Measurements from ENCODE around the gene ALS2. TPM values are rescaled to one million over a fixed set of nuclear protein-coding genes. Genes with fewer than 3 reads are reported as not detected.

ALS2 gene
- total RNA-seq, 1 experiment from 2014 or later: 47.5 TPM

DNA sequence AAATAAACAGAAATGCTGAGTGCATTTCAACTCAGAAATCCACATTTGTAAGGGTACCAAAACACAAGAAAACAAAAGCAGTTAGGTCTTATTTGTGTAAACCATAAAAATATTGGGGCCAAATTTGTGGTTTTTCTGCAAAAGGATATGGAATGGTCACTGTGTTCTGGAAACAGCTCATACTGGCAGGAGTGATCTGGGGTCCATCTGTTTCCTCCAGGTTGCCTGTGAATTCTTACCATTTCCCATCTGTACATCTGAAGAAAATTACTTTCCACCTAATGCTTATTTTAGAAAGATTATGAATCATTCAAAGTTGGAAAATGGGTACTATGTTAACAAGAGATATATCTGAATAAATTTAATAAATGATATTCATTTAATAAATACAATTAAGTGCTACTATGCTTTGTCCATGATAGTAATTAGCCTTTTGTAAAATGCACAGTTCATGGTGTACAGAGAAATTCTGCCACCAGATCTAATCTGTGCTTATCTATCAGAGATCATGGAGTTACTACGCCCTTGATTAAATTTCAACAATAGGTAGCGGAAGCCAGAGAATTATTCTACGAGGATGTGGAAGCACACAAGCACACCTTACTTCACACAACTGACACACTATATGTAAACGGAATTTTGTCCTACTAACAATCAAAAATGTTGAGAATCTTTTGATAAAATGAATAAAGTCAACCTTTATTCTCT lies 10.9 kb downstream of the ALS2 start:
- TF ChIP-seq SIN3A (IDR thresholded peaks at IDR 0.05; ENCODE audit: borderline replicate concordance, insufficient read depth, low read depth, low read length) (no peak), TCF7L2 (IDR thresholded peaks at IDR 0.05; ENCODE audit: low read depth, low read length) (no peak), POLR2AphosphoS5 (IDR thresholded peaks at IDR 0.05; ENCODE audit: low read depth, low read length) (no peak)
- TF ChIP-seq, protein P1, sequence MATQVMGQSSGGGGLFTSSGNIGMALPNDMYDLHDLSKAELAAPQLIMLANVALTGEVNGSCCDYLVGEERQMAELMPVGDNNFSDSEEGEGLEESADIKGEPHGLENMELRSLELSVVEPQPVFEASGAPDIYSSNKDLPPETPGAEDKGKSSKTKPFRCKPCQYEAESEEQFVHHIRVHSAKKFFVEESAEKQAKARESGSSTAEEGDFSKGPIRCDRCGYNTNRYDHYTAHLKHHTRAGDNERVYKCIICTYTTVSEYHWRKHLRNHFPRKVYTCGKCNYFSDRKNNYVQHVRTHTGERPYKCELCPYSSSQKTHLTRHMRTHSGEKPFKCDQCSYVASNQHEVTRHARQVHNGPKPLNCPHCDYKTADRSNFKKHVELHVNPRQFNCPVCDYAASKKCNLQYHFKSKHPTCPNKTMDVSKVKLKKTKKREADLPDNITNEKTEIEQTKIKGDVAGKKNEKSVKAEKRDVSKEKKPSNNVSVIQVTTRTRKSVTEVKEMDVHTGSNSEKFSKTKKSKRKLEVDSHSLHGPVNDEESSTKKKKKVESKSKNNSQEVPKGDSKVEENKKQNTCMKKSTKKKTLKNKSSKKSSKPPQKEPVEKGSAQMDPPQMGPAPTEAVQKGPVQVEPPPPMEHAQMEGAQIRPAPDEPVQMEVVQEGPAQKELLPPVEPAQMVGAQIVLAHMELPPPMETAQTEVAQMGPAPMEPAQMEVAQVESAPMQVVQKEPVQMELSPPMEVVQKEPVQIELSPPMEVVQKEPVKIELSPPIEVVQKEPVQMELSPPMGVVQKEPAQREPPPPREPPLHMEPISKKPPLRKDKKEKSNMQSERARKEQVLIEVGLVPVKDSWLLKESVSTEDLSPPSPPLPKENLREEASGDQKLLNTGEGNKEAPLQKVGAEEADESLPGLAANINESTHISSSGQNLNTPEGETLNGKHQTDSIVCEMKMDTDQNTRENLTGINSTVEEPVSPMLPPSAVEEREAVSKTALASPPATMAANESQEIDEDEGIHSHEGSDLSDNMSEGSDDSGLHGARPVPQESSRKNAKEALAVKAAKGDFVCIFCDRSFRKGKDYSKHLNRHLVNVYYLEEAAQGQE (IDR thresholded peaks at IDR 0.05; ENCODE audit: insufficient read depth in 1 of 2, low read depth in 2 of 2, low read length in 1 of 2): no peak
- TF ChIP-seq, protein P2, sequence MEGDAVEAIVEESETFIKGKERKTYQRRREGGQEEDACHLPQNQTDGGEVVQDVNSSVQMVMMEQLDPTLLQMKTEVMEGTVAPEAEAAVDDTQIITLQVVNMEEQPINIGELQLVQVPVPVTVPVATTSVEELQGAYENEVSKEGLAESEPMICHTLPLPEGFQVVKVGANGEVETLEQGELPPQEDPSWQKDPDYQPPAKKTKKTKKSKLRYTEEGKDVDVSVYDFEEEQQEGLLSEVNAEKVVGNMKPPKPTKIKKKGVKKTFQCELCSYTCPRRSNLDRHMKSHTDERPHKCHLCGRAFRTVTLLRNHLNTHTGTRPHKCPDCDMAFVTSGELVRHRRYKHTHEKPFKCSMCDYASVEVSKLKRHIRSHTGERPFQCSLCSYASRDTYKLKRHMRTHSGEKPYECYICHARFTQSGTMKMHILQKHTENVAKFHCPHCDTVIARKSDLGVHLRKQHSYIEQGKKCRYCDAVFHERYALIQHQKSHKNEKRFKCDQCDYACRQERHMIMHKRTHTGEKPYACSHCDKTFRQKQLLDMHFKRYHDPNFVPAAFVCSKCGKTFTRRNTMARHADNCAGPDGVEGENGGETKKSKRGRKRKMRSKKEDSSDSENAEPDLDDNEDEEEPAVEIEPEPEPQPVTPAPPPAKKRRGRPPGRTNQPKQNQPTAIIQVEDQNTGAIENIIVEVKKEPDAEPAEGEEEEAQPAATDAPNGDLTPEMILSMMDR (IDR thresholded peaks at IDR 0.05): no peak
- POLR2A ChIA-PET: interaction anchor here (0.6 kb wide), 1 partner anchor 54 kb away, joined by 3 read pairs; no protein-coding TSS in a partner anchor
- BruUV-seq (replicated peaks): no TSS peak
- ATAC-seq (no peak), DNase-seq (ENCODE audit: low read depth, low spot score) (no peak)
- no peaks in the 10 kb centered on the region for H3K27me3 ChIP-seq (ENCODE audit: control insufficient read depth, insufficient read depth, low read length)
- peaks cover 7% of the 10 kb centered on the region for H3K36me3 ChIP-seq (ENCODE audit: control insufficient read depth, insufficient read depth, low read length)
- CTCF ChIA-PET: no interaction called here
- no peak overlapping the region for H3K4me3 ChIP-seq (ENCODE audit: low read depth in 2 of 2, low read length in 2 of 2)
- intact Hi-C loops (cut with micrococcal nuclease; ENCODE audit: unreplicated experiment): no loop called here
- in situ Hi-C loops (cut with HindIII; ENCODE audit: low pct_unique_long_range_greater_than_20kb, low sequenced_read_pairs): no loop called here
- H3K27ac ChIP-seq (ENCODE audit: low read length): no peak overlapping the region
- no peaks in the 10 kb centered on the region for H3K9me3 ChIP-seq (ENCODE audit: control insufficient read depth, insufficient read depth, low read depth, low read length)
- peaks cover 16% of the 10 kb centered on the region; the same call in 1 of the 2 replicates for H3K4me1 ChIP-seq (ENCODE audit: control insufficient read depth, insufficient read depth, low read length)

DNA sequence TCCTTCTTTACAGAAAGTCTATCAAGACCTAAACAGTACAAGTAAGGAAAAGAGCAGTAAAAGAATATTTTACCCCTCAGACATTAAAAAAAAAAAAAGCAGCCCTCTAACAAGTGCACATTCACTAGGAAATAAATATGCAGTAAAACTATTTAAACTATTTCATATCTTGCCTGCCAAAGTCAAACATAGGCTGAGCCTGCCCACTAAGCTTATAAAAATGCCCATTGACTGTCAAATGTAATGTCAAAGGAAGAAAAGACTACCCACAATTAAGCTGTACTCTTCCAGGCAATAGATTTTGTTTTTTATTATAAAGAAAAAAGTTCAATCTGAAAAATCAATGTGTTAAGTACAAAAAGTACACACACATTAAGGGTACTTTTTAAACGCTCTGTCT lies 11.8 kb downstream of the ALS2 start:
- no peak for DNase-seq (ENCODE audit: low read depth, low spot score)
- intact Hi-C loops (cut with micrococcal nuclease; ENCODE audit: unreplicated experiment) (no loop called here), in situ Hi-C loops (cut with HindIII; ENCODE audit: low pct_unique_long_range_greater_than_20kb, low sequenced_read_pairs) (no loop called here)
- CTCF ChIA-PET: no interaction called here
- TF ChIP-seq TCF7L2 (IDR thresholded peaks at IDR 0.05; ENCODE audit: low read depth, low read length): no peak
- TF ChIP-seq SIN3A (IDR thresholded peaks at IDR 0.05; ENCODE audit: borderline replicate concordance, insufficient read depth, low read depth, low read length): no peak
- TF ChIP-seq, protein P1 (IDR thresholded peaks at IDR 0.05; ENCODE audit: insufficient read depth in 1 of 2, low read depth in 2 of 2, low read length in 1 of 2): no peak
- TF ChIP-seq POLR2AphosphoS5 (IDR thresholded peaks at IDR 0.05; ENCODE audit: low read depth, low read length): no peak
- TF ChIP-seq, protein P2 (IDR thresholded peaks at IDR 0.05): no peak
- Histone ChIP-seq H3K36me3 (ENCODE audit: control insufficient read depth, insufficient read depth, low read length) (peaks cover 7% of the 10 kb centered on the region), H3K9me3 (ENCODE audit: control insufficient read depth, insufficient read depth, low read depth, low read length) (no peaks in the 10 kb centered on the region), H3K27me3 (ENCODE audit: control insufficient read depth, insufficient read depth, low read length) (no peaks in the 10 kb centered on the region), H3K4me1 (ENCODE audit: control insufficient read depth, insufficient read depth, low read length) (peaks cover 16% of the 10 kb centered on the region; the same call in 1 of the 2 replicates), H3K27ac (ENCODE audit: low read length) (no peak overlapping the region), H3K4me3 (ENCODE audit: low read depth in 2 of 2, low read length in 2 of 2) (no peak overlapping the region)
- BruUV-seq (replicated peaks): no TSS peak
- POLR2A ChIA-PET: interaction anchor here (0.6 to 1.0 kb wide), 3 partner anchors 12 to 362 kb away, joined by 3 to 9 read pairs (median 3); partner anchors contain the start of gene ALS2
- ATAC-seq: no peak

Measured in Panc1 (cell line).